HEK293 (cell line): ENCODE measurements around the gene UBE2G2.

Experiments used
- HOXC10 ChIP-seq: sonication (generic); formaldehyde crosslinking; IDR thresholded peaks from 2 replicates; pipeline ENCODE4 v1.8.1; 2023; ENCODE audit warnings: mild to moderate bottlenecking, missing genetic modification reagents
- IKZF3 ChIP-seq: fragments of 450-650 bp; IDR thresholded peaks from 2 replicates; pipeline ENCODE4 v1.5.0; 2018; ENCODE audit warnings: missing biosample characterization, mild to moderate bottlenecking, missing genetic modification characterization, moderate library complexity
- KLF1 ChIP-seq: fragments of 450-650 bp; formaldehyde crosslinking; IDR thresholded peaks from 2 replicates; pipeline ENCODE4 v1.5.1; 2016; ENCODE audit warnings: missing biosample characterization, missing genetic modification characterization
- KLF16 ChIP-seq: fragments of 450-650 bp; formaldehyde crosslinking; IDR thresholded peaks from 2 replicates; pipeline ENCODE4 v1.5.1; 2017; ENCODE audit warnings: missing biosample characterization, missing genetic modification characterization
- ZFP37 ChIP-seq: fragments of 450-650 bp; formaldehyde crosslinking; IDR thresholded peaks from 2 replicates; pipeline ENCODE4 v1.5.1; 2016; ENCODE audit warnings: missing biosample characterization, missing genetic modification characterization
- ZNF24 ChIP-seq: fragments of 450-650 bp; formaldehyde crosslinking; IDR thresholded peaks from 2 replicates; pipeline ENCODE4 v1.5.1; 2016; ENCODE audit warnings: missing biosample characterization, missing genetic modification characterization
- ZNF488 ChIP-seq: fragments of 450-650 bp; formaldehyde crosslinking; IDR thresholded peaks from 2 replicates; pipeline ENCODE4 v1.5.1; 2016; ENCODE audit warnings: missing biosample characterization, missing genetic modification characterization
- ZNF510 ChIP-seq: fragments of 450-650 bp; formaldehyde crosslinking; IDR thresholded peaks from 2 replicates; pipeline ENCODE4 v1.5.1; 2018; ENCODE audit warnings: mild to moderate bottlenecking, missing genetic modification characterization, missing biosample characterization; ENCODE audit not compliant: insufficient replicate concordance
- ZNF530 ChIP-seq: fragments of 450-650 bp; formaldehyde crosslinking; IDR thresholded peaks from 2 replicates; pipeline ENCODE4 v1.5.1; 2016; ENCODE audit warnings: low read depth, missing biosample characterization, missing genetic modification characterization
- TF ChIP-seq, protein P1 (sequence below): fragments of 450-650 bp; formaldehyde crosslinking; IDR thresholded peaks from 2 replicates; pipeline ENCODE4 v1.5.1; 2016; ENCODE audit warnings: missing biosample characterization, missing genetic modification characterization
- TF ChIP-seq, protein P2 (sequence below): fragments of 450-650 bp; formaldehyde crosslinking; IDR thresholded peaks from 2 replicates; pipeline ENCODE4 v1.5.1; 2016; ENCODE audit warnings: missing biosample characterization, missing genetic modification characterization

DNA sequence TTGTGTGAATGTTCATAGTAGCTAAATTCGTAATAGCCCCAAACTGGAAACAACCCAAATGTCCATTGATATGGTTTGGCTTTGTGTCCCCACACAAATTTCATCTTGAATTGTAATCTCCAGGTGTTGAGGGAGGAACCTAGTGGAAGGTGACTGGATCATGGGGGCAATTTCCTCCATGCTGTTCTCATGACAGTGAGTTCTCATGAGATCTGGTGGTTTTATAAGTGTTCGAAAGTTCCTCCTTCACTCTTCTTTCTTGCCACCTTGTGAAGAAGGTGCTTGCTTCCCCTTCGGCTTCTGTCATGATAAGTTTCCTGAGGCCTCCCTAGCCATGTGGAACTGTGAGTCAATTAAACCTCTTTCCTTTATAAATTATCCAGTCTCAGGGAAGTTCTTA is 11.3 kb downstream of the UBE2G2 start:
- TF ChIP-seq HOXC10 (CRISPR knock-in tag), result no peak
- no peak for TF ChIP-seq ZNF510 (tag by site-specific recombination)
- no peak for TF ChIP-seq KLF1 (tag by site-specific recombination)
- TF ChIP-seq, protein P1, sequence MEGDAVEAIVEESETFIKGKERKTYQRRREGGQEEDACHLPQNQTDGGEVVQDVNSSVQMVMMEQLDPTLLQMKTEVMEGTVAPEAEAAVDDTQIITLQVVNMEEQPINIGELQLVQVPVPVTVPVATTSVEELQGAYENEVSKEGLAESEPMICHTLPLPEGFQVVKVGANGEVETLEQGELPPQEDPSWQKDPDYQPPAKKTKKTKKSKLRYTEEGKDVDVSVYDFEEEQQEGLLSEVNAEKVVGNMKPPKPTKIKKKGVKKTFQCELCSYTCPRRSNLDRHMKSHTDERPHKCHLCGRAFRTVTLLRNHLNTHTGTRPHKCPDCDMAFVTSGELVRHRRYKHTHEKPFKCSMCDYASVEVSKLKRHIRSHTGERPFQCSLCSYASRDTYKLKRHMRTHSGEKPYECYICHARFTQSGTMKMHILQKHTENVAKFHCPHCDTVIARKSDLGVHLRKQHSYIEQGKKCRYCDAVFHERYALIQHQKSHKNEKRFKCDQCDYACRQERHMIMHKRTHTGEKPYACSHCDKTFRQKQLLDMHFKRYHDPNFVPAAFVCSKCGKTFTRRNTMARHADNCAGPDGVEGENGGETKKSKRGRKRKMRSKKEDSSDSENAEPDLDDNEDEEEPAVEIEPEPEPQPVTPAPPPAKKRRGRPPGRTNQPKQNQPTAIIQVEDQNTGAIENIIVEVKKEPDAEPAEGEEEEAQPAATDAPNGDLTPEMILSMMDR (tag by site-specific recombination), result no peak
- no peak for TF ChIP-seq KLF16
- TF ChIP-seq, protein P2, sequence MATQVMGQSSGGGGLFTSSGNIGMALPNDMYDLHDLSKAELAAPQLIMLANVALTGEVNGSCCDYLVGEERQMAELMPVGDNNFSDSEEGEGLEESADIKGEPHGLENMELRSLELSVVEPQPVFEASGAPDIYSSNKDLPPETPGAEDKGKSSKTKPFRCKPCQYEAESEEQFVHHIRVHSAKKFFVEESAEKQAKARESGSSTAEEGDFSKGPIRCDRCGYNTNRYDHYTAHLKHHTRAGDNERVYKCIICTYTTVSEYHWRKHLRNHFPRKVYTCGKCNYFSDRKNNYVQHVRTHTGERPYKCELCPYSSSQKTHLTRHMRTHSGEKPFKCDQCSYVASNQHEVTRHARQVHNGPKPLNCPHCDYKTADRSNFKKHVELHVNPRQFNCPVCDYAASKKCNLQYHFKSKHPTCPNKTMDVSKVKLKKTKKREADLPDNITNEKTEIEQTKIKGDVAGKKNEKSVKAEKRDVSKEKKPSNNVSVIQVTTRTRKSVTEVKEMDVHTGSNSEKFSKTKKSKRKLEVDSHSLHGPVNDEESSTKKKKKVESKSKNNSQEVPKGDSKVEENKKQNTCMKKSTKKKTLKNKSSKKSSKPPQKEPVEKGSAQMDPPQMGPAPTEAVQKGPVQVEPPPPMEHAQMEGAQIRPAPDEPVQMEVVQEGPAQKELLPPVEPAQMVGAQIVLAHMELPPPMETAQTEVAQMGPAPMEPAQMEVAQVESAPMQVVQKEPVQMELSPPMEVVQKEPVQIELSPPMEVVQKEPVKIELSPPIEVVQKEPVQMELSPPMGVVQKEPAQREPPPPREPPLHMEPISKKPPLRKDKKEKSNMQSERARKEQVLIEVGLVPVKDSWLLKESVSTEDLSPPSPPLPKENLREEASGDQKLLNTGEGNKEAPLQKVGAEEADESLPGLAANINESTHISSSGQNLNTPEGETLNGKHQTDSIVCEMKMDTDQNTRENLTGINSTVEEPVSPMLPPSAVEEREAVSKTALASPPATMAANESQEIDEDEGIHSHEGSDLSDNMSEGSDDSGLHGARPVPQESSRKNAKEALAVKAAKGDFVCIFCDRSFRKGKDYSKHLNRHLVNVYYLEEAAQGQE, result no peak
- TF ChIP-seq ZNF488 (tag by site-specific recombination), result no peak
- no peak for TF ChIP-seq ZFP37 (tag by site-specific recombination)
- TF ChIP-seq IKZF3 (tag by site-specific recombination), result no peak
- no peak for TF ChIP-seq ZNF24 (tag by site-specific recombination)
- no peak for TF ChIP-seq ZNF530 (tag by site-specific recombination)
